ENCODE data around the gene KLHL3. TPM values are rescaled to one million over a fixed set of nuclear protein-coding genes. Genes with fewer than 3 reads are reported as not detected.

The KLHL3 gene
- total RNA-seq, 2 donors from 2014 or later, result 17.5 to 24.6 TPM

GRCh38 chr5:137627293-137627692 lies 108.6 kb downstream of the KLHL3 start:
- Mint-ChIP-seq H3K4me3 (no peak overlapping the region), H3K27ac (no peak overlapping the region), H3K27me3 (no peaks in the 10 kb centered on the region), H3K36me3 (ENCODE audit: low read depth) (peaks cover 7% of the 10 kb centered on the region), H3K4me1 (peaks cover 5% of the 10 kb centered on the region)
- no peak for ATAC-seq
- DNase-seq, result no peak
- no peaks in the 10 kb centered on the region for H3K9me3 ChIP-seq (ENCODE audit: control insufficient read depth, low read length, poor library complexity, severe bottlenecking)

- ATAC-seq, result no peak
- no peak for DNase-seq
- no peak overlapping the region for H3K4me3 Mint-ChIP-seq
- H3K27ac Mint-ChIP-seq, result no peak overlapping the region
- no peaks in the 10 kb centered on the region for H3K27me3 Mint-ChIP-seq
- no peaks in the 10 kb centered on the region for H3K9me3 ChIP-seq (ENCODE audit: control insufficient read depth, low read length, poor library complexity, severe bottlenecking)
- peaks cover 8% of the 10 kb centered on the region for H3K36me3 Mint-ChIP-seq (ENCODE audit: low read depth)
- peaks cover 4% of the 10 kb centered on the region for H3K4me1 Mint-ChIP-seq
Observed at GRCh38 chr5:137624786-137625349, 111.0 kb downstream of the KLHL3 start.

GRCh38 chr5:137622850-137623249 lies 113.0 kb downstream of the KLHL3 start:
- H3K4me1 Mint-ChIP-seq, result peaks cover 2% of the 10 kb centered on the region
- peaks cover 8% of the 10 kb centered on the region for H3K36me3 Mint-ChIP-seq (ENCODE audit: low read depth)
- H3K27ac Mint-ChIP-seq, result no peak overlapping the region
- H3K27me3 Mint-ChIP-seq, result no peaks in the 10 kb centered on the region
- no peak overlapping the region for H3K4me3 Mint-ChIP-seq
- H3K9me3 ChIP-seq (ENCODE audit: control insufficient read depth, low read length, poor library complexity, severe bottlenecking), result no peaks in the 10 kb centered on the region
- ATAC-seq (no peak), DNase-seq (no peak)

GRCh38 chr5:137621861-137622823 lies 113.7 kb downstream of the KLHL3 start:
- no peaks in the 10 kb centered on the region for H3K9me3 ChIP-seq (ENCODE audit: control insufficient read depth, low read length, poor library complexity, severe bottlenecking)
- no peak for ATAC-seq
- Mint-ChIP-seq H3K4me3 (no peak overlapping the region), H3K4me1 (peaks cover 2% of the 10 kb centered on the region), H3K27ac (no peak overlapping the region), H3K27me3 (no peaks in the 10 kb centered on the region), H3K36me3 (ENCODE audit: low read depth) (peaks cover 6% of the 10 kb centered on the region)
- no peak for DNase-seq

GRCh38 chr5:137621306-137621705 lies 114.6 kb downstream of the KLHL3 start:
- ATAC-seq, result no peak
- Mint-ChIP-seq H3K36me3 (ENCODE audit: low read depth) (peaks cover 6% of the 10 kb centered on the region), H3K4me1 (peaks cover 2% of the 10 kb centered on the region), H3K4me3 (no peak overlapping the region), H3K27me3 (no peaks in the 10 kb centered on the region), H3K27ac (no peak overlapping the region)
- DNase-seq, result no peak
- no peaks in the 10 kb centered on the region for H3K9me3 ChIP-seq (ENCODE audit: control insufficient read depth, low read length, poor library complexity, severe bottlenecking)

GRCh38 chr5:137619191-137619870 lies 116.6 kb downstream of the KLHL3 start:
- Mint-ChIP-seq H3K36me3 (ENCODE audit: low read depth) (peaks cover 3% of the 10 kb centered on the region), H3K4me1 (peaks cover 2% of the 10 kb centered on the region), H3K27me3 (no peaks in the 10 kb centered on the region), H3K27ac (peak overlapping the region; percentile 27), H3K4me3 (no peak overlapping the region)
- no peaks in the 10 kb centered on the region for H3K9me3 ChIP-seq (ENCODE audit: control insufficient read depth, low read length, poor library complexity, severe bottlenecking)
- no peak for ATAC-seq
- DNase-seq, result no peak

- DNase-seq, result no peak
- H3K9me3 ChIP-seq (ENCODE audit: control insufficient read depth, low read length, poor library complexity, severe bottlenecking), result no peaks in the 10 kb centered on the region
- Mint-ChIP-seq H3K27me3 (no peaks in the 10 kb centered on the region), H3K27ac (no peak overlapping the region), H3K36me3 (ENCODE audit: low read depth) (peaks cover 5% of the 10 kb centered on the region), H3K4me1 (peaks cover 10% of the 10 kb centered on the region), H3K4me3 (no peak overlapping the region)
- ATAC-seq, result no peak
Observed at GRCh38 chr5:137618476-137618875, 117.4 kb downstream of the KLHL3 start.

DNA sequence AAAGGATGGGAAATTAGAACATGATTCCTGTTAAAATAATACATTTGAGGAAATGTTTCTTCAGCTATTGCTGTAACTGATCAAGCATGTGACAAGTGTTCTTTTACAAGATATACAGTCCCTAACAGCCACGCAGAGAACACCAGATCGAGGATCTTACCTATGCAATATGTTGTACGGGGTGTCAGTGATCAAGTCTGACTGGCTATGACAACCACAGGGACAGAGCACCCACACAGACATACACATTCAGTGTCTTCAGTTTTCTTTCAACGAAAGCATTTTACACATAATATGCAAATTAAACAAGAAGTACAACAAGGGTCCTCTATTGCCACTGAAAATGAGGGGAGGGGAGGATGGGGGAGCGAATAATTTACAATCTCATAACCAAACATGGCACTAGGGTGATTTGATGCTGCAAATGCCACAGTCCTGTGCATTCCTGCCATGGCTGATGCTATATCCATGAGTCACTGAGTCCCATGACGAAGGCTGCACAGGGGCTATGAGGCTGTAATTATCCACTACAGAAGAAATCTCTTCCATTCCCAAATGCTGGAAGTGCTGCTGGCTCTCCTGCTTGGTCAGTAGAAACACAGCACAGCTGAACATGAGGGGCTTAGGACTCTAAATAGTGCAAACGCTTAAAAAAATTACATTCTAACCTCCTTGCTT lies 118.2 kb downstream of the KLHL3 start:
- DNase-seq (no peak), ATAC-seq (no peak)
- H3K9me3 ChIP-seq (ENCODE audit: control insufficient read depth, low read length, poor library complexity, severe bottlenecking), result no peaks in the 10 kb centered on the region
- Mint-ChIP-seq H3K4me3 (no peak overlapping the region), H3K36me3 (ENCODE audit: low read depth) (peaks cover 5% of the 10 kb centered on the region), H3K4me1 (peaks cover 10% of the 10 kb centered on the region), H3K27me3 (no peaks in the 10 kb centered on the region), H3K27ac (no peak overlapping the region)

- H3K4me1 Mint-ChIP-seq, result peaks cover 9% of the 10 kb centered on the region
- no peak overlapping the region for H3K4me3 Mint-ChIP-seq
- no peak overlapping the region for H3K27ac Mint-ChIP-seq
- DNase-seq (no peak), ATAC-seq (no peak)
- H3K27me3 Mint-ChIP-seq, result peaks cover 7% of the 10 kb centered on the region
- no peaks in the 10 kb centered on the region for H3K9me3 ChIP-seq (ENCODE audit: control insufficient read depth, low read length, poor library complexity, severe bottlenecking)
- H3K36me3 Mint-ChIP-seq (ENCODE audit: low read depth), result peaks cover 2% of the 10 kb centered on the region
Observed at GRCh38 chr5:137616046-137616445, 119.8 kb downstream of the KLHL3 start.

DNA sequence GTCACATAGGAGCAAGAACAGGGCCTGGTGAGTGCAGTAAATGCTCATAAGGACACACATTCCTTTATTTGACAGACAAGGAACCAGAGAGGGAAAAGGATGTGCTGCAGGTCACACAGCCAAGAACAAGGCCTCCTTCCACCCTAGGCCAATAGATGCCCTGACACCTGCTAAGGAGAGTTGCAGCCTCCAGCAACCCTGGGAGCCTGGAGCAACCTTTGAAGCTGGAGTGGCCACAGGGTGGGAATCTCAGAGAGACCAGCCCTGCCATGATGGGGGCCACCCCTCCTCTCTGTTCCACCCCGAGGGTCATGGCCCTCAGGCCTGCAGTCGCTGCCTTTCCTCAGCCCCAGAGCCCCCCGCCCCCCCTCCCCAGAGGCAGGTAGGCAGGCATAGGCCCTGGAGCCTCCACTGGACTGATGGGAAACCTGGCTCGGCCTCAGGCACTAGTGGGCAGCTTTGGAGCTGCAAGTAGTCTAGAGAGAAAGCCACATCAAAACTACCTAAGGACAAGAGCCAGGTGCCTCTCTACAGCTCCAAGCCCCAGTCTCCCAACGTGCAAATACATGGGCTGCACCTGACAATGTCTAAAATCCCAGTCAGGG lies 120.6 kb downstream of the KLHL3 start:
- peaks cover 2% of the 10 kb centered on the region for H3K36me3 Mint-ChIP-seq (ENCODE audit: low read depth)
- H3K4me1 Mint-ChIP-seq, result peaks cover 9% of the 10 kb centered on the region
- peaks cover 14% of the 10 kb centered on the region for H3K27me3 Mint-ChIP-seq
- DNase-seq (no peak), ATAC-seq (no peak)
- no peaks in the 10 kb centered on the region for H3K9me3 ChIP-seq (ENCODE audit: control insufficient read depth, low read length, poor library complexity, severe bottlenecking)
- H3K4me3 Mint-ChIP-seq, result no peak overlapping the region
- no peak overlapping the region for H3K27ac Mint-ChIP-seq

GRCh38 chr5:137613554-137614265 lies 122.2 kb downstream of the KLHL3 start:
- DNase-seq (no peak), ATAC-seq (peak; percentile 27)
- Mint-ChIP-seq H3K27ac (peak overlapping the region; percentile 27), H3K4me1 (peaks cover 9% of the 10 kb centered on the region), H3K27me3 (peaks cover 21% of the 10 kb centered on the region), H3K4me3 (no peak overlapping the region), H3K36me3 (ENCODE audit: low read depth) (peaks cover 2% of the 10 kb centered on the region)
- no peaks in the 10 kb centered on the region for H3K9me3 ChIP-seq (ENCODE audit: control insufficient read depth, low read length, poor library complexity, severe bottlenecking)

- H3K36me3 Mint-ChIP-seq (ENCODE audit: low read depth), result peaks cover 2% of the 10 kb centered on the region
- DNase-seq (no peak), ATAC-seq (no peak)
- H3K27me3 Mint-ChIP-seq, result peaks cover 30% of the 10 kb centered on the region
- peaks cover 9% of the 10 kb centered on the region for H3K4me1 Mint-ChIP-seq
- H3K4me3 Mint-ChIP-seq, result no peak overlapping the region
- H3K9me3 ChIP-seq (ENCODE audit: control insufficient read depth, low read length, poor library complexity, severe bottlenecking), result no peaks in the 10 kb centered on the region
- H3K27ac Mint-ChIP-seq, result no peak overlapping the region
Observed at GRCh38 chr5:137612576-137612975, 123.3 kb downstream of the KLHL3 start.

All from T-helper 17 cell (primary cell).